Left lobe of liver (tissue), 2 donors: ENCODE measurements around the gene OR4N5. TPM values are rescaled to one million over a fixed set of nuclear protein-coding genes. Genes with fewer than 3 reads are reported as not detected.

Experiments
- ATAC-seq: fragments of 200-7000 bp; cut with Tn5 transposase; one replicate; pipeline ENCODE4 v1.9.1; 2020; ENCODE audit warnings: mild to moderate bottlenecking, moderate library complexity
- DNase-seq: peaks from one replicate; pipeline ENCODE4 v3.0.0-alpha.2; 2020; ENCODE audit warnings: low spot score
- total RNA-seq: library from RNA; stranded (reverse); gene quantifications from one replicate; pipeline ENCODE4 v1.2.1, GENCODE V29; 2021
- donor health status: DM: no; HTN: no; CAD: no; lungs with moderate emphysema.
- donor health status: DM: no; HTN: yes; CAD: no.

OR4N5 gene
- total RNA-seq, 1 donor from 2014 or later: not detected

DNA sequence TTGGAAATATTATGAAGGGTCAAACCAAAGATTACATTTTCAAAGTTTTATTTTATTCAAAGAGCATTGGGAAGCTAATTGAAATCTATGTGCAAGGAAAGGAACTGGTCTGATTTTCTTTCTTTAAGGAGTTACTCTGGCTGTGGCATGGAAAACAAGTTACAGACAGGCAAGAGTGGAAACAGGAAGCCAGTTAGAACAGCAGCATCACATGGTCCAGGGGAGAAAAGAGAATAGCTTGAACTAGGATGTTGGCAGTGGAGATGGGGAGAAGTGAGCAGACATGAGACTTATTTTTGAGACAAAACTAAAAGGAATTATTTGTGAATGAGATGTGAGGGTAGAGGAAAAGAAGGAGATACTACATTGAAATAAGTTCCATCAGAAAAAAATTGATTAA lies 55.5 kb downstream of the OR4N5 start:
- DNase-seq: no peak

More for the DNA sequence above, 55.5 kb downstream of the OR4N5 start:
- ATAC-seq: no peak

Other genes starting within 250 kb of the OR4N5 start
- gene OR4K5, start 218.2 kb upstream of the OR4N5 start, total RNA-seq: not detected
- not detected for gene OR4K1, start 207.9 kb upstream of the OR4N5 start, total RNA-seq
- gene OR4K15, start 163.2 kb upstream of the OR4N5 start, total RNA-seq: not detected
- gene OR4Q2, start 136.7 kb upstream of the OR4N5 start, total RNA-seq: not detected
- gene OR4K14, start 119.5 kb upstream of the OR4N5 start, total RNA-seq: not detected
- gene OR4K13, start 102.8 kb upstream of the OR4N5 start, total RNA-seq: not detected
- gene OR4L1, start 78.8 kb upstream of the OR4N5 start, total RNA-seq: not detected
- gene OR4K17, start 28.1 kb upstream of the OR4N5 start, total RNA-seq: not detected
- gene OR11G2, start 52.1 kb downstream of the OR4N5 start, total RNA-seq: not detected
- not detected for gene OR11H6, start 84.9 kb downstream of the OR4N5 start, total RNA-seq
- gene OR11H7, start 90.2 kb downstream of the OR4N5 start, total RNA-seq: not detected
- not detected for gene OR11H4, start 100.5 kb downstream of the OR4N5 start, total RNA-seq
- 4.3 TPM for gene TTC5, start 167.1 kb downstream of the OR4N5 start, total RNA-seq
- 30.5 TPM for gene CCNB1IP1, start 194.5 kb downstream of the OR4N5 start, total RNA-seq
- 8.9 TPM for gene PARP2, start 204.8 kb downstream of the OR4N5 start, total RNA-seq